22Rv1 (cell line): ENCODE data around the gene FTCD.

Experiments
- ZFX ChIP-seq: fragments of 450-650 bp; IDR thresholded peaks from 2 replicates; pipeline ENCODE4 v1.6.1; 2017; ENCODE audit warnings: antibody characterized with exemption, borderline replicate concordance
- TF ChIP-seq, protein P1 (sequence below): fragments of 450-650 bp; IDR thresholded peaks from 2 replicates; pipeline ENCODE4 v1.5.1; 2017; ENCODE audit warnings: mild to moderate bottlenecking

DNA sequence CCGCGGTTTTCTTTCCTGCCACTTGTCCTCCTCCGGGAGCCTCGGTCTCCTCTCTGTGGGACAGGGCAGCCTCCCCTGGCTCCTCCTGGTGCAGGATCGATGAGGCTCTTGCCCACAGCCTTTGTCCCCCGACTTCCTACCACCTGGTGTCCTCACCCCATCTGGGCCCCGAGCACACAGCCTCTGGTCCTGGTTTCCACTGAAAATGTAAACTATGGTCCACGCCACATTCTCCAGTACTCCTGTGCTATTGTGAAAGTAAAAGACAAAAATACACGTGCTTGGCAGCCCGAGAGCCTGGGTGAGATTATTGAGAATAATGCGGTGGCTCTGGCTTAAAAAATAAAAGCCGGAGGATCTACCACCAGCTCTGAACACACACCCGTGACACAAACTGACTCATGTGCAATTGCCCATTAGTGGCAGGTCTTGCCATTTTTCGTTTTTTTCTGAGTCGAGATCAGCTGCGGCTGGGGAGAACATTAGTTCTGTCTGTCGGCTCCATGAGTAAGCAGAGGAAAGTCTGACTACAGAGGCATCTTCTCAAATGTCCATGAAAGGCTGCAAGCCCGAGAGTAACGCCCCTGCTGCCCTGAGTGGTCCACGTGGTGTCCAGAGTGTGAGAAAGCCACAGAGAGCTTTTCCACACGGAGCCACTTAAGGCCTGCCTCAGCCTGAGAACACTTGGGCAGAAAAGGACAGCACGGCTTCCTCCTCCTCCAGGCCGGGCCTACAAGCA, 63.2 kb downstream of the FTCD start:
- TF ChIP-seq, protein P1, sequence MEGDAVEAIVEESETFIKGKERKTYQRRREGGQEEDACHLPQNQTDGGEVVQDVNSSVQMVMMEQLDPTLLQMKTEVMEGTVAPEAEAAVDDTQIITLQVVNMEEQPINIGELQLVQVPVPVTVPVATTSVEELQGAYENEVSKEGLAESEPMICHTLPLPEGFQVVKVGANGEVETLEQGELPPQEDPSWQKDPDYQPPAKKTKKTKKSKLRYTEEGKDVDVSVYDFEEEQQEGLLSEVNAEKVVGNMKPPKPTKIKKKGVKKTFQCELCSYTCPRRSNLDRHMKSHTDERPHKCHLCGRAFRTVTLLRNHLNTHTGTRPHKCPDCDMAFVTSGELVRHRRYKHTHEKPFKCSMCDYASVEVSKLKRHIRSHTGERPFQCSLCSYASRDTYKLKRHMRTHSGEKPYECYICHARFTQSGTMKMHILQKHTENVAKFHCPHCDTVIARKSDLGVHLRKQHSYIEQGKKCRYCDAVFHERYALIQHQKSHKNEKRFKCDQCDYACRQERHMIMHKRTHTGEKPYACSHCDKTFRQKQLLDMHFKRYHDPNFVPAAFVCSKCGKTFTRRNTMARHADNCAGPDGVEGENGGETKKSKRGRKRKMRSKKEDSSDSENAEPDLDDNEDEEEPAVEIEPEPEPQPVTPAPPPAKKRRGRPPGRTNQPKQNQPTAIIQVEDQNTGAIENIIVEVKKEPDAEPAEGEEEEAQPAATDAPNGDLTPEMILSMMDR: no peak
- no peak for TF ChIP-seq ZFX
